AG09309 (cell line): Measurements from ENCODE around the gene EXD3.

Experiments used
- DNase-seq: peaks from one replicate; pipeline ENCODE4 v3.0.0-alpha.2; 2010; ENCODE audit warnings: low read depth
- H3K4me3 ChIP-seq: 2 replicates; pipeline ENCODE4 v1.5.1; 2011; ENCODE audit warnings: mild to moderate bottlenecking, low read depth, low read length, moderate library complexity; ENCODE audit not compliant: control insufficient read depth
- CTCF ChIP-seq: IDR thresholded peaks from 2 replicates; pipeline ENCODE4 v1.5.1; 2011; ENCODE audit warnings: mild to moderate bottlenecking, low read depth, low read length, inconsistent platforms; ENCODE audit not compliant: insufficient read depth, control insufficient read depth; ENCODE audit errors: missing control alignments

EXD3 gene

GRCh38 chr9:137302449-137303150 lies 120.4 kb downstream of the EXD3 start:
- peak; percentile 56 for TF ChIP-seq CTCF
- peak overlapping the region; percentile 40 for H3K4me3 ChIP-seq
- no peak for DNase-seq

- no peak for TF ChIP-seq CTCF
- no peak for DNase-seq
- peak within 1 kb of the TSS; percentile 40 for H3K4me3 ChIP-seq
Measured at GRCh38 chr9:137302118-137302448, 120.9 kb downstream of the EXD3 start, which contains the start of gene NRARP. Gene NRARP, minus strand, starts transcription at chr9:137302271. Its CDS starts 343 bp downstream, at chr9:137301928.

GRCh38 chr9:137301081-137301947 lies 121.6 kb downstream of the EXD3 start:
- DNase-seq = no peak
- no peak for TF ChIP-seq CTCF
- H3K4me3 ChIP-seq = peak overlapping the region; percentile 26

GRCh38 chr9:137300567-137301080 lies 122.3 kb downstream of the EXD3 start:
- no peak for TF ChIP-seq CTCF
- H3K4me3 ChIP-seq = peak overlapping the region; percentile 26
- DNase-seq = no peak

GRCh38 chr9:137299938-137300337 lies 123.0 kb downstream of the EXD3 start:
- H3K4me3 ChIP-seq = no peak overlapping the region
- no peak for DNase-seq
- no peak for TF ChIP-seq CTCF

- no peak overlapping the region for H3K4me3 ChIP-seq
- TF ChIP-seq CTCF = no peak
- DNase-seq = no peak
Measured at GRCh38 chr9:137299203-137299565, 123.8 kb downstream of the EXD3 start.
